HepG2 (cell line): ENCODE measurements around the gene ACTR1A. TPM values are rescaled to one million over a fixed set of nuclear protein-coding genes. Genes with fewer than 3 reads are reported as not detected.

ENCODE experiments used
- ATF1 ChIP-seq: IDR thresholded peaks from 2 replicates; pipeline ENCODE4 v1.6.1; 2016; ENCODE audit warnings: mild to moderate bottlenecking, control low read depth
- CEBPG ChIP-seq: IDR thresholded peaks from 2 replicates; pipeline ENCODE4 v1.6.1; 2016
- E2F5 ChIP-seq: sonication (generic); formaldehyde crosslinking; conservative IDR thresholded peaks from 2 replicates; pipeline ENCODE4 v1.4.0; 2020; ENCODE audit warnings: missing genetic modification reagents
- ETV6 ChIP-seq: sonication (generic); formaldehyde crosslinking; conservative IDR thresholded peaks from 2 replicates; pipeline ENCODE4 v1.4.0; 2020; ENCODE audit warnings: missing genetic modification reagents
- HOXA3 ChIP-seq: sonication (generic); formaldehyde crosslinking; IDR thresholded peaks from 2 replicates; pipeline ENCODE4 v1.5.0; 2020; ENCODE audit warnings: missing genetic modification reagents
- KMT2A ChIP-seq: sonication (generic); formaldehyde crosslinking; IDR thresholded peaks from 2 replicates; pipeline ENCODE4 v1.4.0; 2020; ENCODE audit warnings: missing genetic modification reagents
- PATZ1 ChIP-seq: sonication (generic); formaldehyde crosslinking; IDR thresholded peaks from 2 replicates; pipeline ENCODE4 v1.4.0; 2020; ENCODE audit warnings: missing genetic modification reagents
- SATB2 ChIP-seq: sonication (generic); formaldehyde crosslinking; IDR thresholded peaks from 2 replicates; pipeline ENCODE4 v1.5.0; 2020; ENCODE audit warnings: missing genetic modification reagents
- TBX3 ChIP-seq: fragments of 450-650 bp; IDR thresholded peaks from 2 replicates; pipeline ENCODE4 v1.6.1; 2017; ENCODE audit warnings: antibody characterized with exemption, mild to moderate bottlenecking, inconsistent platforms, borderline replicate concordance
- ZNF24 ChIP-seq: fragments of 450-650 bp; IDR thresholded peaks from 2 replicates; pipeline ENCODE4 v1.6.1; 2017; ENCODE audit warnings: antibody characterized with exemption, mild to moderate bottlenecking
- ZNF350 ChIP-seq: sonication (generic); formaldehyde crosslinking; IDR thresholded peaks from 2 replicates; pipeline ENCODE4 v1.4.0; 2020; ENCODE audit warnings: mild to moderate bottlenecking, low read depth, missing genetic modification reagents, borderline replicate concordance
- ZNF652 ChIP-seq: IDR thresholded peaks from 2 replicates; pipeline ENCODE4 v1.6.1; 2016; ENCODE audit warnings: low read depth, borderline replicate concordance
- ZNF672 ChIP-seq: sonication (generic); formaldehyde crosslinking; IDR thresholded peaks from 2 replicates; pipeline ENCODE4 v1.8.1; 2022; ENCODE audit warnings: missing genetic modification reagents
- ZNF687 ChIP-seq: sonication (generic); formaldehyde crosslinking; IDR thresholded peaks from 2 replicates; pipeline ENCODE4 v1.5.1; 2020; ENCODE audit warnings: mild to moderate bottlenecking, missing genetic modification reagents, moderate library complexity
- ZNF878 ChIP-seq: sonication (generic); formaldehyde crosslinking; IDR thresholded peaks from 2 replicates; pipeline ENCODE4 v1.8.1; 2023; ENCODE audit warnings: mild to moderate bottlenecking, missing genetic modification reagents, moderate library complexity
- ZSCAN29 ChIP-seq: sonication (generic); formaldehyde crosslinking; conservative IDR thresholded peaks from 2 replicates; pipeline ENCODE4 v1.4.0; 2020; ENCODE audit warnings: mild to moderate bottlenecking, missing genetic modification reagents
- polyA plus RNA-seq, 8 experiments: library from polyadenylated mRNA; depleted of rRNA in 3 of 8; stranded (reverse) in 7 of 8; unstranded in 1 of 8; fragments of >200 nt; fragmentation: Illumina TruSeq in 4 of 8; extraction: Trizol in 4 of 8; gene quantifications; 2 replicates each; pipeline versions ENCODE4 v1.2.1 to v1.2.3, GENCODE V29; 2011 to 2016; ENCODE audit warnings: low read depth in 4 of 8, missing spikeins in 1 of 8, mixed read lengths in 1 of 8; ENCODE audit not compliant: insufficient read depth in 1 of 8
- total RNA-seq, 5 experiments: library from RNA; depleted of rRNA; stranded (reverse); fragments of >200 nt; fragmentation: Illumina TruSeq; extraction: Trizol; gene quantifications; 2 replicates each; pipeline ENCODE4 v1.2.3, GENCODE V29; 2016; ENCODE audit warnings: low read depth in 1 of 5
- TF ChIP-seq, protein P1 (sequence below): IDR thresholded peaks from 2 replicates; pipeline ENCODE4 v1.6.1; 2018; ENCODE audit warnings: missing genetic modification reagents, mild to moderate bottlenecking, missing compliant biosample characterization
- TF ChIP-seq, protein P2 (sequence below): IDR thresholded peaks from 2 replicates; pipeline ENCODE4 v1.6.1; 2012; ENCODE audit warnings: low read length, improper control_type of control experiment
- TF ChIP-seq, protein P3 (sequence below): IDR thresholded peaks from 2 replicates; pipeline ENCODE4 v1.6.1; 2016; ENCODE audit warnings: missing genetic modification reagents, missing compliant biosample characterization

Gene ACTR1A
- total and polyA plus RNA-seq, 2 of the 13 experiments (the other 11 are each of a cell fraction or from before 2014, with no cell fraction given) = 59.6 to 62.8 TPM

DNA sequence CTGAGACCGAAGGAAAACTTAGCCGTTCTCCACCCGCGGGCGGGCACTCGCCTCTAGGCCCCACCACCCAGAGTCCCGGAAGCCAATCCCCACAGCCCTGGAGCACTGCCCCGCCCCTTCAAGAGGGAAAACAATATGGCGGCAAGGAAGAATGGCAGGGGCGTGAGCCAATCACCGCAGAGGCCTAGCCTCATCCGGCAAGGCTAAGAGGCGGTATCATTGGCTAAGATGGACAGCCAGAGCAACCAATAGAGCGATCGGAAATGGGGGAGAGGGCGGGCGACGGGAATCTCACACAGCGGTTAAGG is 529 bp downstream of the ACTR1A start (continued):
- TF ChIP-seq, protein P1, sequence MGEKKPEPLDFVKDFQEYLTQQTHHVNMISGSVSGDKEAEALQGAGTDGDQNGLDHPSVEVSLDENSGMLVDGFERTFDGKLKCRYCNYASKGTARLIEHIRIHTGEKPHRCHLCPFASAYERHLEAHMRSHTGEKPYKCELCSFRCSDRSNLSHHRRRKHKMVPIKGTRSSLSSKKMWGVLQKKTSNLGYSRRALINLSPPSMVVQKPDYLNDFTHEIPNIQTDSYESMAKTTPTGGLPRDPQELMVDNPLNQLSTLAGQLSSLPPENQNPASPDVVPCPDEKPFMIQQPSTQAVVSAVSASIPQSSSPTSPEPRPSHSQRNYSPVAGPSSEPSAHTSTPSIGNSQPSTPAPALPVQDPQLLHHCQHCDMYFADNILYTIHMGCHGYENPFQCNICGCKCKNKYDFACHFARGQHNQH (CRISPR knock-in tag) = peak; percentile 7; the same call in 1 of the 2 replicates
- TF ChIP-seq HOXA3 (CRISPR knock-in tag) (peak; percentile 73; the same call in 1 of the 2 replicates), E2F5 (CRISPR knock-in tag) (no peak), ZNF878 (CRISPR knock-in tag) (no peak), ZNF652 (CRISPR knock-in tag) (no peak), SATB2 (no peak), KMT2A (CRISPR knock-in tag) (no peak; the same call in 1 of the 2 replicates), ZNF687 (no peak), TBX3 (no peak), ZNF350 (CRISPR knock-in tag) (no peak), ZSCAN29 (CRISPR knock-in tag) (no peak), ETV6 (CRISPR knock-in tag) (no peak), PATZ1 (CRISPR knock-in tag) (0 out of 2 replicates have a peak, but pooled peaks have one; percentile 33), ZNF672 (no peak), ZNF24 (no peak), CEBPG (CRISPR knock-in tag) (no peak), ATF1 (CRISPR knock-in tag) (peak; percentile 77)
- TF ChIP-seq, protein P2, sequence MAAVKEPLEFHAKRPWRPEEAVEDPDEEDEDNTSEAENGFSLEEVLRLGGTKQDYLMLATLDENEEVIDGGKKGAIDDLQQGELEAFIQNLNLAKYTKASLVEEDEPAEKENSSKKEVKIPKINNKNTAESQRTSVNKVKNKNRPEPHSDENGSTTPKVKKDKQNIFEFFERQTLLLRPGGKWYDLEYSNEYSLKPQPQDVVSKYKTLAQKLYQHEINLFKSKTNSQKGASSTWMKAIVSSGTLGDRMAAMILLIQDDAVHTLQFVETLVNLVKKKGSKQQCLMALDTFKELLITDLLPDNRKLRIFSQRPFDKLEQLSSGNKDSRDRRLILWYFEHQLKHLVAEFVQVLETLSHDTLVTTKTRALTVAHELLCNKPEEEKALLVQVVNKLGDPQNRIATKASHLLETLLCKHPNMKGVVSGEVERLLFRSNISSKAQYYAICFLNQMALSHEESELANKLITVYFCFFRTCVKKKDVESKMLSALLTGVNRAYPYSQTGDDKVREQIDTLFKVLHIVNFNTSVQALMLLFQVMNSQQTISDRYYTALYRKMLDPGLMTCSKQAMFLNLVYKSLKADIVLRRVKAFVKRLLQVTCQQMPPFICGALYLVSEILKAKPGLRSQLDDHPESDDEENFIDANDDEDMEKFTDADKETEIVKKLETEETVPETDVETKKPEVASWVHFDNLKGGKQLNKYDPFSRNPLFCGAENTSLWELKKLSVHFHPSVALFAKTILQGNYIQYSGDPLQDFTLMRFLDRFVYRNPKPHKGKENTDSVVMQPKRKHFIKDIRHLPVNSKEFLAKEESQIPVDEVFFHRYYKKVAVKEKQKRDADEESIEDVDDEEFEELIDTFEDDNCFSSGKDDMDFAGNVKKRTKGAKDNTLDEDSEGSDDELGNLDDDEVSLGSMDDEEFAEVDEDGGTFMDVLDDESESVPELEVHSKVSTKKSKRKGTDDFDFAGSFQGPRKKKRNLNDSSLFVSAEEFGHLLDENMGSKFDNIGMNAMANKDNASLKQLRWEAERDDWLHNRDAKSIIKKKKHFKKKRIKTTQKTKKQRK = peak; percentile 74
- TF ChIP-seq, protein P3, sequence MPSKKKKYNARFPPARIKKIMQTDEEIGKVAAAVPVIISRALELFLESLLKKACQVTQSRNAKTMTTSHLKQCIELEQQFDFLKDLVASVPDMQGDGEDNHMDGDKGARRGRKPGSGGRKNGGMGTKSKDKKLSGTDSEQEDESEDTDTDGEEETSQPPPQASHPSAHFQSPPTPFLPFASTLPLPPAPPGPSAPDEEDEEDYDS (CRISPR knock-in tag) = peak; percentile 53
